HEK293 (cell line): ENCODE data around the gene PRR15L.
A peak's percentile ranks its signal among the peaks of the same experiment; 100 is the strongest.

Experiments
- CTCF ChIA-PET: fragments of 350-600 bp; formaldehyde crosslinking; extraction: SDS; loops from one replicate; lab custom pipeline; 2021; ENCODE audit warnings: antibody characterized with exemption; lab: Yijun Ruan, JAX
- POLR2A ChIA-PET: fragments of 300-600 bp; formaldehyde crosslinking; extraction: SDS; loops from one replicate; lab custom pipeline; 2020; ENCODE audit warnings: antibody characterized with exemption, inconsistent platforms; lab: Yijun Ruan, JAX
- H3K27ac ChIP-seq: fragments of 200-500 bp; sonication (Bioruptor generic); 2 replicates; pipeline ENCODE4 v1.5.1; 2014; ENCODE audit warnings: low read depth, low read length, control low read depth, inconsistent platforms; ENCODE audit errors: extremely low read depth
- H3K36me3 ChIP-seq, 2 experiments: fragments of 200-500 bp in 1 of 2; sonication (Bioruptor generic) in 1 of 2; 1 replicate in 1 of 2; 2 replicates in 1 of 2; pipeline ENCODE4 v1.5.1; 2014 to 2017; ENCODE audit warnings: inconsistent platforms in 2 of 2, low read length in 2 of 2; ENCODE audit not compliant: control insufficient read depth in 2 of 2, insufficient read depth in 1 of 2
- H3K4me1 ChIP-seq: fragments of 200-500 bp; sonication (Bioruptor generic); 2 replicates; pipeline ENCODE4 v1.5.1; 2014; ENCODE audit warnings: mild to moderate bottlenecking, low read length, inconsistent platforms; ENCODE audit not compliant: control insufficient read depth, insufficient read depth
- H3K4me3 ChIP-seq: 2 replicates; pipeline ENCODE4 v1.5.1; 2011; ENCODE audit warnings: low read depth, mild to moderate bottlenecking, control low read depth, low read length, moderate library complexity
- H3K9me3 ChIP-seq: fragments of 200-500 bp; sonication (Bioruptor generic); 2 replicates; pipeline ENCODE4 v1.5.1; 2014; ENCODE audit warnings: low read depth, low read length, inconsistent platforms; ENCODE audit not compliant: control insufficient read depth, insufficient read depth
- FEZF1 ChIP-seq: fragments of 450-650 bp; formaldehyde crosslinking; IDR thresholded peaks from 2 replicates; pipeline ENCODE4 v1.5.1; 2016; ENCODE audit warnings: missing biosample characterization, missing genetic modification characterization
- KLF8 ChIP-seq: fragments of 450-650 bp; formaldehyde crosslinking; IDR thresholded peaks from 2 replicates; pipeline ENCODE4 v1.5.1; 2016; ENCODE audit warnings: missing biosample characterization, missing genetic modification characterization
- PRDM1 ChIP-seq: fragments of 450-650 bp; formaldehyde crosslinking; IDR thresholded peaks from 2 replicates; pipeline ENCODE4; 2016; ENCODE audit warnings: missing biosample characterization, missing genetic modification characterization
- PRDM10 ChIP-seq: fragments of 450-650 bp; formaldehyde crosslinking; IDR thresholded peaks from 2 replicates; pipeline ENCODE4 v1.5.1; 2016; ENCODE audit warnings: missing biosample characterization, missing genetic modification characterization
- ZBTB1 ChIP-seq: fragments of 450-650 bp; formaldehyde crosslinking; IDR thresholded peaks from 2 replicates; pipeline ENCODE4 v1.5.1; 2016; ENCODE audit warnings: missing biosample characterization, missing genetic modification characterization
- ZBTB44 ChIP-seq: fragments of 450-650 bp; IDR thresholded peaks from 2 replicates; pipeline ENCODE4 v1.5.1; 2018; ENCODE audit warnings: missing biosample characterization, mild to moderate bottlenecking, missing genetic modification characterization
- ZBTB48 ChIP-seq: fragments of 450-650 bp; formaldehyde crosslinking; IDR thresholded peaks from 2 replicates; pipeline ENCODE4 v1.5.1; 2016; ENCODE audit warnings: missing biosample characterization, missing genetic modification characterization
- ZFP37 ChIP-seq: fragments of 450-650 bp; formaldehyde crosslinking; IDR thresholded peaks from 2 replicates; pipeline ENCODE4 v1.5.1; 2016; ENCODE audit warnings: missing biosample characterization, missing genetic modification characterization
- ZNF2 ChIP-seq: fragments of 450-650 bp; formaldehyde crosslinking; IDR thresholded peaks from 2 replicates; pipeline ENCODE4 v1.5.1; 2016; ENCODE audit warnings: missing biosample characterization, missing genetic modification characterization
- ZNF214 ChIP-seq: fragments of 450-650 bp; formaldehyde crosslinking; IDR thresholded peaks from 2 replicates; pipeline ENCODE4 v1.5.1; 2017; ENCODE audit warnings: missing biosample characterization, mild to moderate bottlenecking, missing genetic modification characterization, borderline replicate concordance
- ZNF248 ChIP-seq: fragments of 450-650 bp; formaldehyde crosslinking; IDR thresholded peaks from 2 replicates; pipeline ENCODE4 v1.5.1; 2017; ENCODE audit warnings: missing biosample characterization, missing genetic modification characterization
- ZNF341 ChIP-seq: fragments of 450-650 bp; formaldehyde crosslinking; IDR thresholded peaks from 2 replicates; pipeline ENCODE4; 2016; ENCODE audit warnings: low read depth, missing biosample characterization, missing genetic modification characterization
- ZNF394 ChIP-seq: fragments of 450-650 bp; formaldehyde crosslinking; IDR thresholded peaks from 2 replicates; pipeline ENCODE4 v1.5.1; 2016; ENCODE audit warnings: missing biosample characterization, missing genetic modification characterization, mild to moderate bottlenecking, moderate library complexity, borderline replicate concordance
- ZNF398 ChIP-seq: fragments of 450-650 bp; formaldehyde crosslinking; IDR thresholded peaks from 2 replicates; pipeline ENCODE4 v1.5.1; 2017; ENCODE audit warnings: missing biosample characterization, missing genetic modification characterization
- ZNF530 ChIP-seq: fragments of 450-650 bp; formaldehyde crosslinking; IDR thresholded peaks from 2 replicates; pipeline ENCODE4 v1.5.1; 2016; ENCODE audit warnings: low read depth, missing biosample characterization, missing genetic modification characterization
- ZNF580 ChIP-seq: fragments of 450-650 bp; formaldehyde crosslinking; IDR thresholded peaks from 2 replicates; pipeline ENCODE4 v1.5.1; 2016; ENCODE audit warnings: missing biosample characterization, missing genetic modification characterization
- ZNF624 ChIP-seq: fragments of 450-650 bp; formaldehyde crosslinking; IDR thresholded peaks from 2 replicates; pipeline ENCODE4 v1.5.1; 2017; ENCODE audit warnings: missing biosample characterization, missing genetic modification characterization
- ZNF701 ChIP-seq: fragments of 450-650 bp; formaldehyde crosslinking; IDR thresholded peaks from 2 replicates; pipeline ENCODE4 v1.5.1; 2016; ENCODE audit warnings: missing biosample characterization, missing genetic modification characterization
- ZNF792 ChIP-seq: fragments of 450-650 bp; formaldehyde crosslinking; IDR thresholded peaks from 2 replicates; pipeline ENCODE4 v1.5.1; 2016; ENCODE audit warnings: missing biosample characterization, missing genetic modification characterization

PRR15L gene

GRCh38 chr17:47946929-47947397, 10.7 kb downstream of the PRR15L start (continued):
- TF ChIP-seq ZNF341 (tag by site-specific recombination), result peak; percentile 61
- TF ChIP-seq, all 188 proteins: peak for 13

GRCh38 chr17:47946516-47946915, 11.2 kb downstream of the PRR15L start:
- Histone ChIP-seq H3K9me3 (no peaks in the 10 kb centered on the region), H3K27ac (no peak overlapping the region), H3K36me3 (peaks cover 6 to 72% of the 10 kb centered on the region in 2 experiments; a peak in 2 of 3 replicates), H3K4me1 (no peaks in the 10 kb centered on the region), H3K4me3 (no peak overlapping the region)
- POLR2A ChIA-PET, result interaction anchor here (0.5 to 1.4 kb wide), 11 partner anchors 9 to 154 kb away, joined by 3 to 14 read pairs (median 3); partner anchors contain the start of genes CDK5RAP3, PRR15L and SP2
- CTCF ChIA-PET, result interaction anchor here (0.6 to 22.4 kb wide), 31 partner anchors 9 to 933 kb away, joined by 3 to 592 read pairs (median 4); partner anchors contain the start of genes CDK5RAP3, PRR15L and SP2
- no peak for TF ChIP-seq ZNF701 (tag by site-specific recombination)
- no peak for TF ChIP-seq PRDM10 (tag by site-specific recombination)
- TF ChIP-seq KLF8 (tag by site-specific recombination), result no peak
- no peak for TF ChIP-seq ZNF214 (tag by site-specific recombination)

GRCh38 chr17:47945529-47946508, 11.9 kb downstream of the PRR15L start:
- no peaks in the 10 kb centered on the region for H3K9me3 ChIP-seq
- H3K27ac ChIP-seq, result no peak overlapping the region
- no peaks in the 10 kb centered on the region for H3K4me1 ChIP-seq
- POLR2A ChIA-PET, result interaction anchor here (1.0 to 1.3 kb wide), 6 partner anchors 11 to 155 kb away, joined by 3 to 14 read pairs (median 4); partner anchors contain the start of genes CDK5RAP3 and PRR15L
- peaks cover under 1 to 66% of the 10 kb centered on the region in 2 experiments; a peak in 2 of 3 replicates for H3K36me3 ChIP-seq
- CTCF ChIA-PET, result interaction anchor here (0.6 to 22.4 kb wide), 25 partner anchors 9 to 518 kb away, joined by 3 to 592 read pairs (median 4); partner anchors contain the start of genes CDK5RAP3, PRR15L, SP2 and TBX21
- no peak overlapping the region for H3K4me3 ChIP-seq
- peak; percentile 95 for TF ChIP-seq PRDM1 (tag by site-specific recombination)
- no peak for TF ChIP-seq ZBTB1 (tag by site-specific recombination)

- Histone ChIP-seq H3K27ac (no peak overlapping the region), H3K9me3 (no peaks in the 10 kb centered on the region), H3K36me3 (peaks cover 0 to 61% of the 10 kb centered on the region in 2 experiments; a peak in 2 of 3 replicates), H3K4me3 (no peak overlapping the region), H3K4me1 (no peaks in the 10 kb centered on the region)
- ChIA-PET POLR2A (interaction anchor here (1.0 to 1.3 kb wide), 2 partner anchors 25 to 50 kb away, joined by 3 read pairs; no protein-coding TSS in a partner anchor), CTCF (interaction anchor here (0.6 to 22.4 kb wide), 10 partner anchors 13 to 123 kb away, joined by 3 to 592 read pairs (median 4); partner anchors contain the start of genes CDK5RAP3, PRR15L and SCRN2)
- TF ChIP-seq ZBTB1 (tag by site-specific recombination), result no peak
- no peak for TF ChIP-seq ZNF624 (tag by site-specific recombination)
- no peak for TF ChIP-seq ZBTB48 (tag by site-specific recombination)
- no peak for TF ChIP-seq FEZF1 (tag by site-specific recombination)
- TF ChIP-seq ZNF394, result no peak
- no peak for TF ChIP-seq ZNF398 (tag by site-specific recombination)
- TF ChIP-seq ZBTB44 (tag by site-specific recombination), result no peak
- no peak for TF ChIP-seq ZNF248 (tag by site-specific recombination)
- no peak for TF ChIP-seq ZFP37 (tag by site-specific recombination)
- no peak for TF ChIP-seq ZNF2 (tag by site-specific recombination)
- no peak for TF ChIP-seq ZNF530 (tag by site-specific recombination)
- no peak for TF ChIP-seq ZNF580 (tag by site-specific recombination)
- no peak for TF ChIP-seq ZNF792 (tag by site-specific recombination)
Measured at GRCh38 chr17:47945080-47945479, 12.6 kb downstream of the PRR15L start.
